Stimulated activated CD4-positive, alpha-beta T cell treated with anti-CD3 and anti-CD28 coated beads, Interleukin-4, amount 100 ng/mL, for 4 hours (primary cell): ENCODE results near the gene RAB5IF.
"Not testable (repeated sequence)": the region's sequence is repeated elsewhere in the genome, so short reads cannot be mapped to it uniquely, and the experiment has no call there.

Source experiments
- DNase-seq, 2 experiments: peaks; one replicate each; pipeline ENCODE4 v3.0.0-alpha.2; 2020

The RAB5IF gene

DNA sequence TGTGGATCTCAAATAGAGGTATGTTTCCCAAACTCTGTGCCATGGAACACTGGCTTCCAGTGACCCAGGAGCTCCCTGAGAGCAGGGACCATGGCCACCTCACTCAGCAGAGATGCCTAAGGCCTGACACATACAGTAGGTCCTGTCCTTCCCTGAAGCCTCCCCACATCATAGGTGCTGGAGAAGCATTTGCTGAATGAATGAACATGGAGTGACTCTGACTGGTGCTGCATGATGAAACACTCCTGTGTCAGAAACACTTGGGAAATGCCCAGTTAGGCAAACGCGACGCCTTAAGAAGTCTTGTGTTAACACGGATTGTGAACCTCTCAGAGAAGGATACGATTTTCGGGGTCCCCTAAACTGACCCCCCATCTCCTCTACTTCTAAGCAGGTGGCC lies 26.1 kb downstream of the RAB5IF start:
- DNase-seq = no peak

DNA sequence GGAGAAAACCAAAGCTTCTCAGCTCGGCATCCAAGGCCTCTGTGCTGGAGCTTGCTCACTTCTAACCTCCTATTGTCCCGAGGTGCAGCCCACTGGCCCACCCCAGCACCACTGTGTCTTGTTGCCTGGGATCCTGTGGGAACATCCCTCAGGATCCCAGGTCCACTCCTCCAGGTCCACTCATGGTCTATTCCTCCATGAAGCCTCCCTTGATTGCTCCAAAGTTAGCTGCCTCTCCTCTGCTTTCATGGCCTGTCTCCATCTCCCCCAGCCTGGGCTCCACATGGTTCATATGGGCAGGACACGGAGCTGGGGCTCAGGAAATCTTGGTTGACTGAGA lies 26.5 kb downstream of the RAB5IF start:
- no peak for DNase-seq

DNA sequence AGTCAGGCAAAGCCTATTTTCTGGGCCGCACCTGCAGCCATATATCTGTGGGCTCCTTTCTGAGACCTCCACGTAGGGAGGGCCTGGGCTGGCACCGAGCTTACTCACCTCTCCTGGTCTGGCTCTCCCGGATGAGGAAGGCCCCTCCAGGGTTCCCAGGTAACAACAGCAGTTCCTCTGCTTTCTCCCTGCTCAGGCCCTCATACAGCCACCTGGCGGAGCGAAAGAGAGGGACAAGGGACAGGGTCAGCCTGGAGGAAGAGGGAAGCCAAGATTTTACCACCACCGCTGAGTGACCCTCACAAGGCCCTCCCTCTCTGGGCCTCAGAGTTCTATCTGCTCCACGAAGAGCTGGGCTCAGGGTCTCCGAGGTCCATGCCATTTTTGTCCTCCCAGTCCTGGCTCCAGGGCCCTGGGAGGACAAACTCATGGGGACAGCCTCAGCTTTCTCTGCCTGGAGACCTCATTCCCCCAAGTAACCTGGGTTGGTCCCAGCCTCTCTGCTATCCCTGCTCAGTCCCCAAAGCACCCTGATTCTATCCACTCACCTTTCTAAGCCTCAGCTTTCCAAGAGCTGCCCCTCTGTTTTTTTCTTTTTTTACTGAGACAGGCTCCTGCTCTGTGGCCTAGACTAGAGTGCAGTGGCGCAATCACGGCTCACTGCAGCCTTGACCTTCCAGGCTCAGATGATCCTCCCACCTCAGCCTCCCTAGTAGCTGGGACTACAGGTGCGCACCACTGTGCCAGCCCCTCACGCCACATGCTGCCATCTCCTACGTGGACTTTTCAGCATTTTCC lies 27.1 kb downstream of the RAB5IF start:
- no peak for DNase-seq

DNA sequence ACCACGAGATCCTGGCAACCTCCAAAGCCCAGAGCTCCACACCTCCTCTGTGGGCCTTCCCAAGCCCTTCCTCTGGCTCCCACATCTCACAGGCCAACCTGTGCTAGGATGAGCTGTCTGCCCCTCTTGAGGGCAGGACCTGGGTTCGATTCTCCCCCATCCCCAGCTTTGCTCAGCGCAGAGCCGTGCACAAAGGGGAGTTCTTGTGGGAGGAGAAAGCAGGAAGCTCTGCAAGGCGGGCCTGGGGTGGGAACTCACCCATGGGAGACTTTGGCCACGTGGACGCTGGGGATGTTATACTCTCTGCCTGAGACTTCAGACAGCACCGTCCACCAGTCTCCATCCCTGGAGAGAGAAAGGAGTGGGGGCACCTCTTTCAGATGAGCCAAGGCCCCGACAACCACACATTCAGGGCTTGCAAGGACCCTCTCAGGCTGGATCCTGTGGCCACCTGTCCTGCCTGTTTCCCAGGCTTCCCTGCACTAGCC lies 27.8 kb downstream of the RAB5IF start:
- DNase-seq = no peak

DNA sequence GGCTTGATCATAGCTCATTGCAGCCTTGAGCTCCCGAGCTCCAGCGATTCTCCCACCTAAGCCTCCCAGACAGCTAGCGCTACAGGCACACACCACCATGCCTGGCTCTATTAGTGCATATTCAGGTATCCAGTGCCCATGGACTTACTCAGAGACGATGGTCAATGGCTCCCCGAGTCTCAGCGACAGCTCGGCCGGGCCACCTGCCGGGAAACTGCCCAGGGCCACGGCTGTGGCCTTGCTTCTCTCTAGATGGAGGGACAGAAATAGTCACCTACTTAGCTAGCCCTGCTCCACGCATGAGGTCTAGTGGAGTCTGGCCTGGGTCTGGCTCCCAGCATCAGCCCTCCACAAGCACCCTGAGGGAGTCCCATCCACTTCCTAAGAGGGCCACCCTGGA lies 28.8 kb downstream of the RAB5IF start:
- no peak for DNase-seq

DNA sequence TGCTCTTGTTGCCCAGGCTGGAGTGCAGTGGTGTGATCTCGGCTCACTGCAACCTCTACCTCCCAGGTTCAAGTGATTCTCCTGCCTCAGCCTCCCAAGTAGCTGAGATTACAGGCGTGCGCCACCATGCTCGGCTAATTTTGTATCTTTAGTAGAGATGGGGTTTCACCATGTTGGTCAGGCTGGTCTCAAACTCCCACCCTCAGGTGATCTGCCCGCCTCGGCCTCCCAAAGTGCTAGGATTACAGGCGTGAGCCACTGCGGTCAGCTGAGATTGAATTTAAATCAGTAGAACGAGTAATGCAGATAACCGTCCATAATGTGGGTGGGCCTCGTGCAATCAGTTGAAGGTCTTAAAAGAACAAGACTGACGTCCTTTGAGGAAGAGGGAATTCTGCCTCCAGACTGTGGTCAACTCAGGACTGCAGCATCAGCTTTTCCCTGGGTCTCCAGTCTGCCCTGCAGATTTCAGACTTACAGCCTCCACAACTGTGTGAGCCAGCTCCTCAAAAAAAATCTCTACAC lies 33.4 kb downstream of the RAB5IF start:
- not testable (repeated sequence) for DNase-seq

DNA sequence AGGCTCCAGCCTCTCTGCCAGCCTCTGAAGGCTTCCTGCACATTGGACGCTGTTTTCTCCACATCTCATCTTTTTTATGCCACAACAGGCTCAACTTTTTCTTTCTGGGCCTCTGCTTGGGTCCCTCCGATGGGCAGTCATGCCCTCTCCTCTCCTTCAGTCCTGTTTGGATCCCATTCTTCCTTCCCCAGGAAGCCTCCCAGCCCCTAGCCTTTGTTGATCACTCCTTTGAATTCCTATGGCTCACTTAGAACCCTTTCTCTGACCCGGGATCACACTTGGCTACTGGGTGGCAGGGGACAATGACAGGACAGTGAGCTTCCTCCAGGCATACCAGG lies 35.9 kb downstream of the RAB5IF start:
- DNase-seq = no peak

DNA sequence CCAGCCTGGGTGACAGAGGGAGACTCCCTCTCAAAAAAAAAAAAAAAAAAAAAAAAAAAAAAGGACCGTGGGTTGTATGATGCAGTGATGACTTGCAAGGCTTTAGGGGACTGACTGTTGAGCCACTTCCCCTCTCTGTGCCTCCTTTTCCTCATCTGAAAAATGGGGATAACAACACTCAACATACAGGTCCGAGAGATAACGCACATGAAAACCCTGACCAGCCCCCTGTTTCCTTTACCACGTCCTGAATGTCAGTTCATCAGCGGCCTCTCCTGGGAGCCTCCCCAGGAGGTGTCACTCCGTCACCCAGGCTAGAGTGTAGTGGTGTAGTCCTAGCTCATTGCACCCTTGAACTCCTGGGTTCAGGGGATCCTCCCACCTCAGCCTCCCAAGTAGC lies 36.6 kb downstream of the RAB5IF start:
- no peak for DNase-seq

DNA sequence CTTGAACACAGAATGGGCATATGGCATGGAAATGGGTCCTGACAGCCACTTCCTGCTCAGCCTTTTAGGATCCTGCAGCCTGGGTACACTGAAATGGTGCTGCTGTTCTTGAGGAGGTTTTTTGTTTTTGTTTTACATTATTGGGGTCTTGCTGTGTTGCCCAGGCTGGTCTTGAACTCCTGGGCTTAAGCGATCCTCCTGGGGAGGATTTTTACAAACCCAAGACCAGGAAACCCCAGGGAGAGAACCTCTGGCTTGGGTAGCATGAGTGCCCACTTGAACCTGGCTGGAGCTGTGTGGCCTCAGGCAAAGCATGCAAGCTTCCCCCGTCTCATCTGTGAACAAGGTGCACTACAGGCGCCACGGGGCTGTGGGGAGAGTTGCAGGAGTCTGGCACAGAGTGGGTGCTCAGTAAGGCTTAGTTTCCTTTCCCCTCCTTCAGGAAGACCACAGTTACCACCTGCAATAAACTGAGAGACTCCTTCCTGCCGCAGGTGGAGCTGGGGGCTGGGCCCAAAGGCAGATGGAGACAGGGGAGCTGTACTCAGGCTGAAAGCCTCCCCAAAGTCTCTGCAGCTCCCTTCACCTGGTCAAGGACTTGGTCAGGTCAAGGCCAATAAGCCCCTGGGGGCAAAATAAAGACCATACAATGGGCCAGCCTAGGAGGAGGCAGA lies 38.6 kb downstream of the RAB5IF start:
- peak; percentile 43 to 69 for DNase-seq

DNA sequence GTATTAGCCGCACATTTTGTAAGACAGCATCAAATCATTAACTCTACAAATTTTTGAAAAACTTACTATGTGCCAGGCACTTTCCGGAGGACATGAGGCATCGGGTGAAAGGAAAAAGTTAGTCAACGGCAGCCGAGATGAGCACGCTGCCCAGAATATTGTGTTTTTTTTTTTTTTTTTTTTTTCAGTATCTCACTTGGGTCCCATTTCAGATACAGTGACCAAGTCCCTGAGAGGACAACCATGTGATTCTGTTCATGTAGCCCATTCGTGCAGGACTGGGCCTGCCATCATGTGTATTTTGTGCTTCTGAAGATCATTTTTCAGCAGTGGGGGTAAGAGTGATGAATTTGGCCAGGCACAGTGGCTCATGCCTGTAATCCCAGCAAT lies 39.1 kb downstream of the RAB5IF start:
- DNase-seq = peak; percentile 29 to 73

DNA sequence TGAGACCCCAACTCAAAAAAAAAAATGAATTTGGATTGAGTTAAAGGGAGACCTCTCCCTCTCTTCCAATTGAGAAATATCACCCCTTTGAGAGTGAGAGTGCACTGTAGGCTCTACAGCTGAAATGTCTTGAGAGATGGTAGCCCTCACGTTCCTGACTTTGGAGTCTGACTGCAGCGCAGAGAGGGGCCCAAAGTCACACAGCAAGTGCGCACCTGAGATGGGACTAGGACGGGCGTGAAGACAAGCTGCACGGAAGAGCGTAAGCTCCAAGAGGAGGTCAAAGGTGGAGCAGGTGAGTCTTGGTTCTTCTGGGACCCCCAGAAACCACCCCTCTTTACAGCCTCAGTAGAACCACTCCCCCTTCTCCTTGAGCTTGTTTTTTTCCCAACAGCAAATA lies 39.8 kb downstream of the RAB5IF start:
- no peak for DNase-seq

DNA sequence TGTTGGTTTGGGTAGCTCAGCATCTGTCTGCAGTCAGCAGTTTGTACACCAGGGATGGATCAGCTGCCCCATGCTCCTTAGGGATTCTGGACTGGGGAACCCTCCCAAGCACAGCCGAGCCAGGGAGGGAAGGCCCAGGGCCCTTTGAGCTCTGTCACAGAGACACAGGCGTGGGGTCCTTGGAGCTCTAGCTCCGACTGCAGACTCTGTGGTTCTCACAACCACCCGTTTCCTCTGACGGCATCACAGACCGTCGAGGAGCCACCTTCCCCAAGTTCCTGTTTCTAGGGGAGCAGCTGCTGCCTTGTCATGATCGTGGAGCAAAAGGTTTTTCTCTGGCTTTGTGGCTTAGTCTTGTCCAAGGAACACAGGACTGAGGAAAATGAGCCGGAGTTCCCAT lies 40.4 kb downstream of the RAB5IF start, which contains the start of gene SLA2:
TSS of gene SLA2 (minus strand) at position 199 of the 400 bp plus-strand sequence. CDS start 4,861 bp downstream, outside the sequence.
- peak; percentile 50 to 63 for DNase-seq

DNA sequence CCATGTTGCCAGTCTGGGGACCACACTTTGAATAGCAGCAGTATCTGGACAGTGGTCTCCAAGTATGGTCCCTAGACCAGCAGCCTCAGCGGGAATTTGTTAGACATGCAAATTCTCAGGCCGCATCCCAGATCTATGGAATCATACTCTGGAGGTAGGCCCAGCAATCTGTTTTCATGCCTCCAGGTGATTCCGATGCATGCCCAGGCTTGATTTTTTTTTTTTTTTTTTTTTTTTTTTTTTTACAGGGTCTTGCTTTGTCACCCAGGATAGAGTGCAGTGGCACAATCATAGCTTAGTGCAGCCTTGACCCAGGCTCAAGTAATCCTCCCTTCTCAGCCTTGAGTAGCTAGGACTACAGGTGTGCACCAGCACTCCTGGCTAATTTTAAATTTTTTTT lies 41.1 kb downstream of the RAB5IF start:
- no peak for DNase-seq

DNA sequence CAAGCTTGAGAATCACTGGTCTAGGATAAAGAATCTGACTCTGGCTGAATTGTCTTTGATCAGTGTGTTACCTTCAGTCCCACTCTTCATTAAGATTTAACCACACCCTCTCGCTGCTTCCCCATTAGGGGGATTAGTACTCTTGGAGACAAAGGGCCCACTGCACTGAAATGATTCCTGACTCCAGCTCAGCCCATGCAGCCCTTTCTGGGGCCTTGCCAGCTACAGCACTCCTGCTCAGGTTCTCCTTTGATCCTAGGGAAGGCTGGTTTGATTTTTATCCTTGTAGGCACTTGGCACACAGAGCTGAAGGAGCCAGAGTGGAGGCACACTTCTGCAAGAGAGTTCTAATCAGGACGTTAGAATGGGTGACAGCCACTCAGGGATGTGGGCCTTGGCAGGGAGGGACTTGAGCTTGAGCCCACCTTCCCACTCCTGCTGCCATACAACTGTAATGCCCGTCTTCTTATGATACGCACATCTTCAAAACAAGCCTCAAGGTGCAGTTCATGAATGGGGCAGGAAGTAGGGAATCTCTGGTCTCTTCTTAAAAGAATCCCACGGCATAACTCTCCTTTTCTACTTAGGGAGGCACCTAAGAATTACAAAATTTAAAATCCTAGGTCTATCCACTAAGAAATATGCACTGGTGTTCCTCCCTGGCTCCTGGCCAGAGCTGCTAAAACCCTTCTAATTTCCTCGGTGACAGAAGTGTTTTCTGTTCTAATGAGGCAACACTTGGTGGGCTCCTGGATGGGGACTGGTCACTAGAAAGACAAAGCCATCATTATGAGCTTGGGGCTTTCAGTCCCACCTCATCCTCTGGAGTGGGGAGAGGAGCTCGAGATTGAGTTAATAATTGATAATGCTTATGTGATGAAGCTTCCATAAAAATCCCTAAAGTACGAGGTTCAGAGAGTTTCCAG lies 41.9 kb downstream of the RAB5IF start:
- DNase-seq = no peak

DNA sequence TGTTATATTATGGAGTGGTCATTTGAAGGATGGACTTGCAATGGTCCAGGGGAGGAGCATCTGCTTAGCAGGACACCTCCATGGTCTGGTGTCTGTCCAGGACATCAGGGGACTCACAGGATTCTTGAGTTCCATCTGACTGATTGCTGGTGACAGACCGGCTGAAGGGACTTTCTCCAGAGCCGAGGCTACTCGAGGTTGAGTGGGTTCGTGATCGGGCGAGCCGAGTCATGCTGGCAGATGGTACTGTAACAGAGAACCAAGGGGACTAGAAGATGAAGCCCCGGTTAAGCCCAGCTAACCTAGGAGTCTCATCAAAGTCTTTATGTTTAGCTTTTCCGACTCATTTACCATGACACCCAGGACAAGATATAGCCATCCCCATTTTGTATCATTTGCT lies 47.9 kb downstream of the RAB5IF start:
- no peak for DNase-seq

DNA sequence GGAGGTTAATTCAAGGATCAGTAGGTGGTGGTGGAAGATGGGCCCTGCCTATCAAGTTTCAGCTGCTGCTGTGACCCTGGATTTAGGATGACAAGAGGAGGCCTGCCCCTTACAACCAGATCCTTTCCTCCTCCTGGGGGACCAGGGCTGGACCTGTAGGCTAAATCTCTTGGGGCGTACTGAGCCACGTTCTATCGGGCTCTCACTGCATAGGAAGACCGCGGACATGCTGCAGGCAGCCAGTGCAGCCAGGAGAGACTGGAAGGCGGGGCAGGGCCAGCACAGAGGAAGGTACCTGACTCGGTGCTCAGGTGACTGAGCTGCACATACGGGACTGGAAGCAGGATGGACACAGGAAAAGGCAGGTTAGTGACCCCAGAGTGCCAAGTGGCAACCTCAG lies 48.9 kb downstream of the RAB5IF start:
- DNase-seq = no peak

DNA sequence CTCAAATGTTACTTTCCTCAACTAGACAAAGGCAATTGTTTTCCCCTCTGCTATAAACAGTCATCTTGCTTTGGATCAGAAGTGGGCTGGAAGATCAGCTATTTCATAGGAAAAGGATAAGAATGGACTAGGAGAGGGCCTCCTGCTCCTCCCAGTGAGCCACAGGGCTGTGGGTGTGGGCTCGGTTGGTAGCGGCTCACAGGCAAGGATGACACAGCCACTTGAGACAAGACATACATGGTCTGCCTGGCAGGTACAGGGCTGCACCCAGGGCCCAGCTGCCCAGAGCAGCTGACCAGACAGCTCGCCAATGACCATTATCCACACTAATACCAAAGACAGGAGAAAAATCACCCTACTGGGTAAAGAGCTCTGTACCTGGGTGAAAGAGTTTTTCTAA lies 49.4 kb downstream of the RAB5IF start:
- no peak for DNase-seq

DNA sequence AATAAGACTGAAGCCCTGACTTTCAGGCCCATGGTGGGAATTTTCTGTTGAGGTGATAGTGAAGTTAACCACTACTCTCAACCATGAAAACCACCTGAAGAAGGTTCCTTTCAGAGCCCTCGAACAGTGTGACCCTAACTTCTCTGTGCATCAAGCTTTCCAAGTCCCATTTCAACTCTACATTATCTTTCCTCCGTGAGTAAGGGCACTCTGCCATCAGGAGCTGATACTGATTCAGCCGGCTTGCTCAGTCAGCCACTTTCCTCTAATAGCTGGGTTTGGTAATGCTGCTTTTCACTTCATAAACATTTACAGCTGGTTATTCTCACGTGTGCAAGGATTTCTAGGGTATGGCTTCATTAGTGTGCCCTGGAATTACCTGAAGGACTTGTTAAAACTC lies 51.2 kb downstream of the RAB5IF start:
- no peak for DNase-seq

DNA sequence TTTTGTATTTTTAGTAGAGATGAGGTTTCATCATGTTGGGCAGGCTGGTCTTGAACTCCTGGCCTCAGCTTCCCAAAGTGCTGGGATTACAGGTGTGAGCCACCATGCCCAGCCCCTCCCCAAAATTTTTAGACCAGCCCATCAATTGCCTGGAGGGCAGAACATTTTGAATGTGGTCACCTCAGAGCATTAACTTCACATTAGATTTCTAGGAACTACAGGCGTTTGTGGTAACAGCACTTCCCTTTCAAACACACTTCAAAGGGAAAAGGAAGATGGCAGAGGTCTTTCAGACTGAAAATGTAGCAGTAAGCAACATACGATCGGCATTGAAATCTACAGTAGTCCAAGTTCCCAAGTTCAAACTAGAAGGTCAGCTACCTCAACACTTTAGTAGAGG lies 52.7 kb downstream of the RAB5IF start:
- no peak for DNase-seq
